Activated CD8-positive, alpha-beta memory T cell treated with anti-CD3 and anti-CD28 coated beads for 24 hours (primary cell): ENCODE results near the gene CHGA.

Experiments
- DNase-seq: peaks from one replicate; pipeline ENCODE4 v3.0.0-alpha.2; 2020

The CHGA gene

GRCh38 chr14:92945959-92946846, 23.3 kb downstream of the CHGA start:
- DNase-seq, result no peak

GRCh38 chr14:92946847-92947545, 24.0 kb downstream of the CHGA start:
- no peak for DNase-seq

- DNase-seq, result no peak
These were observed 25.7 kb downstream of the CHGA start for GRCh38 chr14:92948647-92949046.

- DNase-seq, result no peak
These were observed 26.7 kb downstream of the CHGA start for GRCh38 chr14:92949496-92950192.

- DNase-seq, result no peak
These were observed 27.2 kb downstream of the CHGA start for GRCh38 chr14:92950193-92950540.

GRCh38 chr14:92950773-92951172, 27.8 kb downstream of the CHGA start:
- no peak for DNase-seq

GRCh38 chr14:92951261-92951660, 28.3 kb downstream of the CHGA start:
- DNase-seq, result no peak

GRCh38 chr14:92951912-92952471, 29.0 kb downstream of the CHGA start:
- peak; percentile 95 for DNase-seq

GRCh38 chr14:92952481-92953298, 29.7 kb downstream of the CHGA start:
- no peak for DNase-seq

- DNase-seq, result no peak
These were observed 30.6 kb downstream of the CHGA start for GRCh38 chr14:92953526-92953925.

GRCh38 chr14:92954933-92955332, 32.0 kb downstream of the CHGA start:
- no peak for DNase-seq

GRCh38 chr14:92955381-92955780, 32.4 kb downstream of the CHGA start:
- DNase-seq, result no peak

GRCh38 chr14:92956961-92957360, 34.0 kb downstream of the CHGA start:
- no peak for DNase-seq

- no peak for DNase-seq
These were observed 35.6 kb downstream of the CHGA start for GRCh38 chr14:92958373-92959188.

- DNase-seq, result no peak
These were observed 36.2 kb downstream of the CHGA start for GRCh38 chr14:92959189-92959531.

- DNase-seq, result no peak
These were observed 37.1 kb downstream of the CHGA start for GRCh38 chr14:92959761-92960680.

GRCh38 chr14:92960706-92961566, 38.0 kb downstream of the CHGA start:
- DNase-seq, result no peak

GRCh38 chr14:92961567-92961855, 38.6 kb downstream of the CHGA start:
- no peak for DNase-seq

- no peak for DNase-seq
These were observed 39.3 kb downstream of the CHGA start for GRCh38 chr14:92962031-92962830.
